Measurements from ENCODE around the gene SCP2.
"Not testable (repeated sequence)": the region's sequence is repeated elsewhere in the genome, so short reads cannot be mapped to it uniquely, and the experiment has no call there.

Gene SCP2

GRCh38 chr1:52917156-52917555, 9.9 kb upstream of the SCP2 start:
- DNase-seq (ENCODE audit: low spot score), result no peak

- no peak for DNase-seq (ENCODE audit: low spot score)
Measured at GRCh38 chr1:52917581-52917980, 9.5 kb upstream of the SCP2 start.

- no peak for DNase-seq (ENCODE audit: low spot score)
Measured at GRCh38 chr1:52918201-52918600, 8.9 kb upstream of the SCP2 start.

- no peak for DNase-seq (ENCODE audit: low spot score)
Measured at GRCh38 chr1:52919051-52919722, 7.9 kb upstream of the SCP2 start.

GRCh38 chr1:52919723-52920483, 7.2 kb upstream of the SCP2 start:
- DNase-seq (ENCODE audit: low spot score), result no peak

- DNase-seq (ENCODE audit: low spot score), result no peak
Measured at GRCh38 chr1:52920791-52921291, 6.2 kb upstream of the SCP2 start.

- no peak for DNase-seq (ENCODE audit: low spot score)
Measured at GRCh38 chr1:52925571-52926005, 1.5 kb upstream of the SCP2 start.

- no peak for DNase-seq (ENCODE audit: low spot score)
Measured at GRCh38 chr1:52926864-52927211, 238 bp upstream of the SCP2 start.

GRCh38 chr1:52928015-52928404, 934 bp downstream of the SCP2 start:
- no peak for DNase-seq (ENCODE audit: low spot score)

- DNase-seq (ENCODE audit: low spot score), result no peak
Measured at GRCh38 chr1:52929019-52929418, 1.9 kb downstream of the SCP2 start.

- no peak for DNase-seq (ENCODE audit: low spot score)
Measured at GRCh38 chr1:52937433-52938182, 10.5 kb downstream of the SCP2 start.

GRCh38 chr1:52938183-52938451, 11.0 kb downstream of the SCP2 start:
- DNase-seq (ENCODE audit: low spot score), result no peak

- no peak for DNase-seq (ENCODE audit: low spot score)
Measured at GRCh38 chr1:52943876-52944416, 16.9 kb downstream of the SCP2 start.

GRCh38 chr1:52944566-52944965, 17.5 kb downstream of the SCP2 start:
- DNase-seq (ENCODE audit: low spot score), result no peak

GRCh38 chr1:52947490-52947889, 20.4 kb downstream of the SCP2 start:
- no peak for DNase-seq (ENCODE audit: low spot score)

GRCh38 chr1:52949602-52950001, 22.5 kb downstream of the SCP2 start:
- not testable (repeated sequence) for DNase-seq (ENCODE audit: low spot score)

- DNase-seq (ENCODE audit: low spot score), result no peak
Measured at GRCh38 chr1:52952112-52952511, 25.0 kb downstream of the SCP2 start.

- no peak for DNase-seq (ENCODE audit: low spot score)
Measured at GRCh38 chr1:52955129-52955970, 28.3 kb downstream of the SCP2 start.

- DNase-seq (ENCODE audit: low spot score), result no peak
Measured at GRCh38 chr1:52963101-52963500, 36.0 kb downstream of the SCP2 start.

- DNase-seq (ENCODE audit: low spot score), result no peak
Measured at GRCh38 chr1:52967666-52968065, 40.6 kb downstream of the SCP2 start.

GRCh38 chr1:52969234-52969633, 42.2 kb downstream of the SCP2 start:
- DNase-seq (ENCODE audit: low spot score), result not testable (repeated sequence)

GRCh38 chr1:52970149-52970548, 43.1 kb downstream of the SCP2 start:
- no peak for DNase-seq (ENCODE audit: low spot score)

Measured in hematopoietic multipotent progenitor cell treated with erythropoietin and hydrocortisone succinate and interleukin-3 and kit ligand, for 15 days (in vitro differentiated cells).